ENCODE data around the gene PTPRT.

PTPRT gene

GRCh38 chr20:42150230-42150629 lies 1039.5 kb downstream of the PTPRT start:
- no peak overlapping the region for H3K4me3 ChIP-seq (ENCODE audit: low read depth, low read length)
- TF ChIP-seq MAX (IDR thresholded peaks at IDR 0.05; ENCODE audit: low read depth, low read length), result no peak
- TF ChIP-seq CTCF (IDR thresholded peaks at IDR 0.05; ENCODE audit: low read depth, low read length), result no peak
- TF ChIP-seq MYC (IDR thresholded peaks at IDR 0.05; ENCODE audit: low read depth, low read length), result no peak
- TF ChIP-seq POLR2A (IDR thresholded peaks at IDR 0.05; ENCODE audit: extremely low read depth, insufficient read length), result no peak
- DNase-seq (ENCODE audit: low read depth), result no peak

- DNase-seq (ENCODE audit: low read depth), result no peak
- no peak for TF ChIP-seq MAX (IDR thresholded peaks at IDR 0.05; ENCODE audit: low read depth, low read length)
- no peak for TF ChIP-seq MYC (IDR thresholded peaks at IDR 0.05; ENCODE audit: low read depth, low read length)
- no peak for TF ChIP-seq POLR2A (IDR thresholded peaks at IDR 0.05; ENCODE audit: extremely low read depth, insufficient read length)
- TF ChIP-seq CTCF (IDR thresholded peaks at IDR 0.05; ENCODE audit: low read depth, low read length), result no peak
- no peak overlapping the region for H3K4me3 ChIP-seq (ENCODE audit: low read depth, low read length)
These were observed 1051.0 kb downstream of the PTPRT start for GRCh38 chr20:42138729-42139128.

- no peak for DNase-seq (ENCODE audit: low read depth)
- TF ChIP-seq CTCF (IDR thresholded peaks at IDR 0.05; ENCODE audit: low read depth, low read length), result no peak
- TF ChIP-seq POLR2A (IDR thresholded peaks at IDR 0.05; ENCODE audit: extremely low read depth, insufficient read length), result no peak
- no peak for TF ChIP-seq MYC (IDR thresholded peaks at IDR 0.05; ENCODE audit: low read depth, low read length)
- no peak for TF ChIP-seq MAX (IDR thresholded peaks at IDR 0.05; ENCODE audit: low read depth, low read length)
- no peak overlapping the region for H3K4me3 ChIP-seq (ENCODE audit: low read depth, low read length)
These were observed 1055.2 kb downstream of the PTPRT start for GRCh38 chr20:42134265-42135098.

GRCh38 chr20:42130810-42131596 lies 1058.7 kb downstream of the PTPRT start:
- no peak for TF ChIP-seq POLR2A (IDR thresholded peaks at IDR 0.05; ENCODE audit: extremely low read depth, insufficient read length)
- no peak for TF ChIP-seq MAX (IDR thresholded peaks at IDR 0.05; ENCODE audit: low read depth, low read length)
- TF ChIP-seq CTCF (IDR thresholded peaks at IDR 0.05; ENCODE audit: low read depth, low read length), result no peak
- no peak for TF ChIP-seq MYC (IDR thresholded peaks at IDR 0.05; ENCODE audit: low read depth, low read length)
- H3K4me3 ChIP-seq (ENCODE audit: low read depth, low read length), result no peak overlapping the region
- DNase-seq (ENCODE audit: low read depth), result no peak

- peak; percentile 11 for DNase-seq (ENCODE audit: low read depth)
- TF ChIP-seq MAX (IDR thresholded peaks at IDR 0.05; ENCODE audit: low read depth, low read length), result no peak
- TF ChIP-seq POLR2A (IDR thresholded peaks at IDR 0.05; ENCODE audit: extremely low read depth, insufficient read length), result no peak
- TF ChIP-seq CTCF (IDR thresholded peaks at IDR 0.05; ENCODE audit: low read depth, low read length), result no peak
- no peak for TF ChIP-seq MYC (IDR thresholded peaks at IDR 0.05; ENCODE audit: low read depth, low read length)
- H3K4me3 ChIP-seq (ENCODE audit: low read depth, low read length), result no peak overlapping the region
These were observed 1064.3 kb downstream of the PTPRT start for GRCh38 chr20:42125426-42125825.

All from NB4 (cell line).